ENCODE measurements around the gene MSI2.

Gene MSI2

GRCh38 chr17:57597101-57597500, 340.8 kb downstream of the MSI2 start:
- Histone ChIP-seq H3K9ac (ENCODE audit: low read length) (no peak overlapping the region), H3K27ac (ENCODE audit: low read depth, low read length) (no peak overlapping the region), H3K4me2 (ENCODE audit: low read depth, low read length, poor library complexity, severe bottlenecking) (no peak overlapping the region)

GRCh38 chr17:57597531-57598453, 341.5 kb downstream of the MSI2 start:
- Histone ChIP-seq H3K4me2 (ENCODE audit: low read depth, low read length, poor library complexity, severe bottlenecking) (no peak overlapping the region), H3K36me3 (ENCODE audit: low read length) (no peaks in the 10 kb centered on the region)

More at GRCh38 chr17:57597101-57597500, 340.8 kb downstream of the MSI2 start:
- no peaks in the 10 kb centered on the region for H3K9me3 ChIP-seq (ENCODE audit: insufficient read depth, low read length)
- H4K20me1 ChIP-seq (ENCODE audit: low read depth, low read length), result no peaks in the 10 kb centered on the region
- H3K9me2 ChIP-seq (replicated peaks; ENCODE audit: insufficient read depth, low read length), result no peaks in the 10 kb centered on the region
- H3F3A ChIP-seq (ENCODE audit: insufficient read depth), result no peaks in the 10 kb centered on the region
- H3K4me3 ChIP-seq (ENCODE audit: insufficient read depth, low read length, poor library complexity, severe bottlenecking), result no peak overlapping the region
- H3K27me3 ChIP-seq (ENCODE audit: low read length), result no peaks in the 10 kb centered on the region
- no peak overlapping the region for H2AFZ ChIP-seq (ENCODE audit: low read depth, low read length, severe bottlenecking)
- H3K36me3 ChIP-seq (ENCODE audit: low read length), result no peaks in the 10 kb centered on the region
- H3K79me2 ChIP-seq (ENCODE audit: insufficient read depth, low read length), result no peaks in the 10 kb centered on the region
- TF ChIP-seq EZH2phosphoT487 (conservative IDR thresholded peaks at IDR 0.05; ENCODE audit: low read length) (no peak), CTCF (IDR thresholded peaks at IDR 0.05; ENCODE audit: insufficient read depth, low read length, poor library complexity, severe bottlenecking) (no peak)

GRCh38 chr17:57599271-57600045, 343.1 kb downstream of the MSI2 start:
- no peaks in the 10 kb centered on the region for H3K9me3 ChIP-seq (ENCODE audit: insufficient read depth, low read length)
- no peak overlapping the region for H3K4me2 ChIP-seq (ENCODE audit: low read depth, low read length, poor library complexity, severe bottlenecking)
- no peaks in the 10 kb centered on the region for H3K9me2 ChIP-seq (replicated peaks; ENCODE audit: insufficient read depth, low read length)
- H3K79me2 ChIP-seq (ENCODE audit: insufficient read depth, low read length), result no peaks in the 10 kb centered on the region
- H3K4me3 ChIP-seq (ENCODE audit: insufficient read depth, low read length, poor library complexity, severe bottlenecking), result no peak overlapping the region
- H3K9ac ChIP-seq (ENCODE audit: low read length), result no peak overlapping the region
- H3K36me3 ChIP-seq (ENCODE audit: low read length), result no peaks in the 10 kb centered on the region
- H2AFZ ChIP-seq (ENCODE audit: low read depth, low read length, severe bottlenecking), result no peak overlapping the region
- peak overlapping the region; percentile 49 for H3K27ac ChIP-seq (ENCODE audit: low read depth, low read length)
- no peaks in the 10 kb centered on the region for H4K20me1 ChIP-seq (ENCODE audit: low read depth, low read length)
- H3F3A ChIP-seq (ENCODE audit: insufficient read depth), result peaks cover 13% of the 10 kb centered on the region
- H3K27me3 ChIP-seq (ENCODE audit: low read length), result no peaks in the 10 kb centered on the region
- TF ChIP-seq CTCF (IDR thresholded peaks at IDR 0.05; ENCODE audit: insufficient read depth, low read length, poor library complexity, severe bottlenecking), result no peak

More at GRCh38 chr17:57597531-57598453, 341.5 kb downstream of the MSI2 start:
- Histone ChIP-seq H3K27ac (ENCODE audit: low read depth, low read length) (no peak overlapping the region), H3K27me3 (ENCODE audit: low read length) (no peaks in the 10 kb centered on the region), H3F3A (ENCODE audit: insufficient read depth) (no peaks in the 10 kb centered on the region), H2AFZ (ENCODE audit: low read depth, low read length, severe bottlenecking) (no peak overlapping the region), H3K9me2 (replicated peaks; ENCODE audit: insufficient read depth, low read length) (no peaks in the 10 kb centered on the region), H3K9ac (ENCODE audit: low read length) (no peak overlapping the region), H4K20me1 (ENCODE audit: low read depth, low read length) (no peaks in the 10 kb centered on the region), H3K4me3 (ENCODE audit: insufficient read depth, low read length, poor library complexity, severe bottlenecking) (no peak overlapping the region), H3K9me3 (ENCODE audit: insufficient read depth, low read length) (no peaks in the 10 kb centered on the region), H3K79me2 (ENCODE audit: insufficient read depth, low read length) (no peaks in the 10 kb centered on the region)
- TF ChIP-seq CTCF (IDR thresholded peaks at IDR 0.05; ENCODE audit: insufficient read depth, low read length, poor library complexity, severe bottlenecking) (peak; percentile 80), EZH2phosphoT487 (conservative IDR thresholded peaks at IDR 0.05; ENCODE audit: low read length) (no peak)

Measured in SU-DHL-6 (cell line).